Measurements from ENCODE around the gene OSBPL10. TPM values are rescaled to one million over a fixed set of nuclear protein-coding genes. Genes with fewer than 3 reads are reported as not detected.

The OSBPL10 gene
- total and polyA plus RNA-seq, 2 of the 4 experiments (the other 2 are of a cell fraction), result 9.5 to 10.1 TPM

DNA sequence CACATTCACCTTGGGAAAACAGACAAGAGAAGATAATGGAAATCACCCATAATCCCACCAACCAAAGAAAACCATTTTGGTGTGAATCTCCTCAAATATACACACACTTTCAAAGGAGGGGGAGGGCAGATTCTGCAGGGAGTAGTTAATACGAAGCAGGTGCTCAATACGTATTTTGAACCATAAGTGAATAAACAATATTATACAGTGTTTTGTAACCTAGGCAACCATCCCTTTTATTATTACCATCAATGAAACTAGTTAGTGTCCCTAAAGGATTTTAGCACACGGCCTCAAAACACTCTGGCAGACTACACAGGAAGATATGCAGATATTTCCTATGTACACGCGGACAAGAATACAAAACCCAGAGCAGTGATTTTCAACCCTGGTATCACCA, 6.1 kb downstream of the OSBPL10 start:
- POLR2A ChIA-PET (ENCODE audit: unreplicated experiment), result no interaction called here
- no peak for ATAC-seq (ENCODE audit: low read depth)
- peak overlapping the region in 1 of 2 experiments; percentile 60; a peak in 2 of 4 replicates for H4K8ac ChIP-seq (ENCODE audit: low read depth in 2 of 2, low read length in 2 of 2)

More for the DNA sequence above, 6.1 kb downstream of the OSBPL10 start:
- dilution Hi-C loops (cut with HindIII; ENCODE audit: low sequenced_read_pairs, unreplicated experiment) (no loop called here), intact Hi-C loops (cut with micrococcal nuclease) (no loop called here), in situ Hi-C loops (cut with MboI; ENCODE audit: low sequenced_read_pairs) (no loop called here)
- Histone ChIP-seq H3K36me3 (ENCODE audit: control insufficient read depth, insufficient read depth, low read length) (no peaks in the 10 kb centered on the region), H3K27ac (ENCODE audit: insufficient read depth, low read length) (no peak overlapping the region), H4K5ac (ENCODE audit: low read depth, low read length) (no peak overlapping the region), H3K79me1 (ENCODE audit: low read depth in 1 of 2, low read length in 2 of 2) (peaks cover 17 to 40% of the 10 kb centered on the region in 2 experiments; a peak in 3 of 4 replicates), H4K91ac (ENCODE audit: insufficient read depth, low read depth, low read length) (peak overlapping the region; percentile 5; the same call in 1 of the 2 replicates), H3K9me1 (ENCODE audit: insufficient read depth, low read length) (peaks cover 4% of the 10 kb centered on the region; the same call in 1 of the 2 replicates), H2BK5ac (ENCODE audit: low read depth, low read length, poor library complexity, severe bottlenecking) (peak overlapping the region; percentile 60), H4K20me1 (ENCODE audit: insufficient read depth, low read length) (peaks cover 4% of the 10 kb centered on the region; the same call in 1 of the 2 replicates), H2BK20ac (ENCODE audit: low read depth, low read length) (peak overlapping the region; percentile 35), H2AK5ac (ENCODE audit: low read depth, low read length) (no peak overlapping the region), H3K9me3 (ENCODE audit: control insufficient read depth, insufficient read depth, low read length) (no peaks in the 10 kb centered on the region), H3K4me2 (ENCODE audit: low read depth, low read length) (no peak overlapping the region), H2AFZ (replicated peaks; ENCODE audit: low read length, poor library complexity) (no peak overlapping the region), H3K56ac (ENCODE audit: extremely low read depth, insufficient read depth, low read length) (no peak overlapping the region), H3K23ac (ENCODE audit: low read depth, low read length) (no peak overlapping the region), H3K18ac (ENCODE audit: low read depth, low read length) (peak overlapping the region; percentile 53; the same call in 1 of the 2 replicates), H3K27me3 (ENCODE audit: control insufficient read depth, insufficient read depth, low read length) (no peaks in the 10 kb centered on the region), H2BK15ac (ENCODE audit: low read depth, low read length) (no peak overlapping the region), H3K14ac (replicated peaks; ENCODE audit: low read depth, low read length) (no peak overlapping the region), H2BK120ac (ENCODE audit: low read depth, low read length) (no peak overlapping the region), H3K4me3 (ENCODE audit: insufficient read depth, low read depth, low read length) (no peak overlapping the region), H3K4ac (ENCODE audit: low read depth, low read length) (no peak overlapping the region; the same call in 1 of the 2 replicates), H3K9ac (ENCODE audit: low read depth, low read length) (no peak overlapping the region), H2AK9ac (replicated peaks; ENCODE audit: low read depth, low read length, poor library complexity) (no peak overlapping the region), H3K4me1 (ENCODE audit: control insufficient read depth, insufficient read depth, low read length) (peaks cover 3% of the 10 kb centered on the region; the same call in 1 of the 2 replicates)
- CTCF ChIA-PET, result no interaction called here
- no CpG with 5 or more reads among the region's 5 CpGs for WGBS, 2 experiments (ENCODE audit: extremely low coverage in 2 of 2, insufficient read length in 1 of 2)
- no peak for TF ChIP-seq FOS (IDR thresholded peaks at IDR 0.05; ENCODE audit: low read depth, low read length)
- no peak for TF ChIP-seq RFX5 (IDR thresholded peaks at IDR 0.05; ENCODE audit: low read depth, low read length)
- DNase-seq, result no peak
- BruUV-seq (replicated peaks), result no TSS peak
